CD4-positive, alpha-beta T cell treated with Interleukin-17A for 1 hour (primary cell): ENCODE measurements around the gene SEZ6L.

Experiments
- DNase-seq: peaks from one replicate; pipeline ENCODE4 v3.0.0-alpha.2; 2020

SEZ6L gene

GRCh38 chr22:26342745-26343410 lies 173.6 kb downstream of the SEZ6L start:
- DNase-seq, result no peak

GRCh38 chr22:26345496-26345895 lies 176.2 kb downstream of the SEZ6L start:
- DNase-seq, result no peak

- no peak for DNase-seq
Measured at GRCh38 chr22:26348810-26349526, 179.7 kb downstream of the SEZ6L start.

- DNase-seq, result no peak
Measured at GRCh38 chr22:26354707-26355106, 185.4 kb downstream of the SEZ6L start.

GRCh38 chr22:26357281-26357680 lies 188.0 kb downstream of the SEZ6L start:
- no peak for DNase-seq

- DNase-seq, result no peak
Measured at GRCh38 chr22:26357813-26358212, 188.6 kb downstream of the SEZ6L start.

- no peak for DNase-seq
Measured at GRCh38 chr22:26359156-26359555, 189.9 kb downstream of the SEZ6L start.

- DNase-seq, result peak; percentile 73
Measured at GRCh38 chr22:26360169-26360885, 191.1 kb downstream of the SEZ6L start.

- DNase-seq, result no peak
Measured at GRCh38 chr22:26362471-26362870, 193.2 kb downstream of the SEZ6L start.

- peak; percentile 68 for DNase-seq
Measured at GRCh38 chr22:26364066-26365015, 195.1 kb downstream of the SEZ6L start.

GRCh38 chr22:26367402-26368245 lies 198.4 kb downstream of the SEZ6L start:
- peak; percentile 58 for DNase-seq

GRCh38 chr22:26372890-26373289 lies 203.6 kb downstream of the SEZ6L start:
- no peak for DNase-seq

GRCh38 chr22:26374391-26375026 lies 205.2 kb downstream of the SEZ6L start:
- no peak for DNase-seq

- no peak for DNase-seq
Measured at GRCh38 chr22:26377170-26377830, 208.0 kb downstream of the SEZ6L start.

GRCh38 chr22:26380072-26380830 lies 211.0 kb downstream of the SEZ6L start:
- DNase-seq, result no peak

GRCh38 chr22:26382782-26383181 lies 213.5 kb downstream of the SEZ6L start:
- no peak for DNase-seq

GRCh38 chr22:26383968-26384556 lies 214.8 kb downstream of the SEZ6L start:
- no peak for DNase-seq

GRCh38 chr22:26385164-26385563 lies 215.9 kb downstream of the SEZ6L start:
- DNase-seq, result no peak

- DNase-seq, result no peak
Measured at GRCh38 chr22:26389125-26389524, 219.9 kb downstream of the SEZ6L start.

GRCh38 chr22:26391091-26391490 lies 221.8 kb downstream of the SEZ6L start:
- DNase-seq, result no peak
